ENCODE results near the gene CAMSAP1.

The CAMSAP1 gene

DNA sequence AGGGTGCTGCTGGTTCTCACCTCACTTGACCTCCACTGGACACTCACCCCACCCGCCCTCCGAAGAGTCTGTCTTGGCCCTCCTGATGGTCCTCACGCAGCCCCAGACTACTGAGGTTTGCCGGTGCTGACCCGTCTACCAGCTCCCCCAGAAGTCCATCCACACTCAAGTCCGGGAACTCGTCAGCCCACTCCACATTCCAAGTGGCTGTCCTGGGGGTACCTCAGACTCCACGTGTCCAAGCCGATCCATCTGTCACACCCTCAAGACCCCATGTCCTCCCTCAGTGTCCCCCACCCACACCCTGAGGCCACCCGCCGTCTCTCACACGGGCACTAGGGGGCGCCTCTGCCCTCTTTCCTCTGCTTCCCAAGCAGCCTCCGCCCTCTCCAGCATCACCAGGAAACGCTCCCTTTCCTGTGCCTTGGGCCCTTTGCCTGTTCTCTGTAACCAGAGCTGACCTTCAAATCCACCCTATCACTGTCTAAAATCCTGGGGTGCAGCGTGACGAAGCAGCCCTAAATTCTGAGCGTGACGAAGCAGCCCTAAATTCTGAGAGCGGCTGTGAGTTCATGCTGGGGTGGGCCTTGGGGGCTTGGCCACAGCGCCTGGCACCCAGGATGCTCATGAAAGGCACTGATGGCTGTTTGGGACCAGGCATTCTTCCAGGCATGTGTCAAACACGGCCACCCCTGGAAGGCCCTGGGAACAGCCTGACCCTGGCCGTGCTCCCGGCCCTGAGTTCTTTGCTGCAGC, 109.7 kb downstream of the CAMSAP1 start (continued):
- TF ChIP-seq ZNF501 (tag by site-specific recombination; IDR thresholded peaks at IDR 0.05) (no peak), ZNF548 (tag by site-specific recombination; IDR thresholded peaks at IDR 0.05) (no peak), ZNF473 (tag by site-specific recombination; IDR thresholded peaks at IDR 0.05) (no peak), ZFP3 (tag by site-specific recombination; IDR thresholded peaks at IDR 0.05; ENCODE audit: low read depth) (no peak), ZNF274 (IDR thresholded peaks at IDR 0.05; ENCODE audit: low read length) (no peak), ZNF274 (tag by site-specific recombination; IDR thresholded peaks at IDR 0.05; ENCODE audit: borderline replicate concordance) (no peak), GLIS1 (tag by site-specific recombination; IDR thresholded peaks at IDR 0.05) (peak; percentile 16; the same call in 1 of the 2 replicates), ZNF654 (tag by site-specific recombination; IDR thresholded peaks at IDR 0.05; ENCODE audit: low read depth) (peak; percentile 76), KLF1 (tag by site-specific recombination; IDR thresholded peaks at IDR 0.05) (peak; percentile 60; the same call in 1 of the 2 replicates)

DNA sequence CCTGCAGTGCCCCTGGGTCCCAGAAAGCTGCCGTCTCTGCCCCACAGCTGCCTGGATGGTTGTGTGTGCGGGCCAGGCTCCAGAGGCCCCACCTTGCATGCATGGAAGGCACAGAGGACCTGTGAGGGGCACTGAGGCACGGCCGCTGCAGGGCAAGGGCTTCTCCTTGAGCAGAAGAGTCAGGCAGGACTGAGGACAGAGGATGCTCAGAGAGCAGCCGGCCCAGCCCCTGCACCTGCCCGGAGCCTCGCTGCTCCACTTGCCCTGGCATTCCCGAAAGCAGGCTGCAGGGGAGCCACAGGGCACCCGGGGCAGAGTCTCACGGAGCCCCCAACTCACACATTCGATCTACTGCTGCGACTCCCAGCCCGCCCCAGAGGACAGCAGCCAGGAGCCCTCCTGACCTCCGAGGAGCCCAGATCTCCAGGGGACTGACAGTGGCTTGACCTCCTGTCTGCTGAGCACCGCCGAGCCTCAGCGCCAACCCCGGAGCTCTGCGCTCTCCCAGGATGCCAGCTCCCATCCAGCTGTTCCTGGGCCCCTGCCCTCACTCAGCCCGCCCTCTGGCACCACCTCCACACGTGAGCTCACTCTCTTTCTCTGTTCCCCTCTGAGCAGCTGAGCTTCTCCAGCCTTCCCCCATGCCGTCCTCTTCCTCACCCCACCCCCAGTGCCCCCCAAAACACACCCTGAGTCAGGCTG, 110.4 kb downstream of the CAMSAP1 start:
- H3K9me3 ChIP-seq (ENCODE audit: control insufficient read depth, insufficient read depth, low read depth, low read length), result no peaks in the 10 kb centered on the region
- H3K27ac ChIP-seq (ENCODE audit: extremely low read depth, low read depth, low read length), result no peak overlapping the region
- H3K4me1 ChIP-seq (ENCODE audit: control insufficient read depth, insufficient read depth, low read length), result no peaks in the 10 kb centered on the region
- H3K4me3 ChIP-seq (ENCODE audit: low read depth, low read length), result no peak overlapping the region
- no peaks in the 10 kb centered on the region for H3K36me3 ChIP-seq (ENCODE audit: control insufficient read depth in 2 of 2, insufficient read depth in 1 of 2, low read length in 2 of 2)
- TF ChIP-seq ZNF791 (tag by site-specific recombination; IDR thresholded peaks at IDR 0.05) (no peak), BCL11A (tag by site-specific recombination; IDR thresholded peaks at IDR 0.05; ENCODE audit: low read depth) (no peak), ZNF121 (tag by site-specific recombination; IDR thresholded peaks at IDR 0.05) (no peak), ZNF311 (tag by site-specific recombination; IDR thresholded peaks at IDR 0.05; ENCODE audit: borderline replicate concordance) (no peak), ZNF426 (tag by site-specific recombination; IDR thresholded peaks at IDR 0.05) (no peak), ZNF48 (tag by site-specific recombination; IDR thresholded peaks at IDR 0.05) (no peak), ZNF548 (tag by site-specific recombination; IDR thresholded peaks at IDR 0.05) (no peak), ZNF654 (tag by site-specific recombination; IDR thresholded peaks at IDR 0.05; ENCODE audit: low read depth) (no peak), ZNF544 (tag by site-specific recombination; IDR thresholded peaks at IDR 0.05) (no peak), ZNF174 (tag by site-specific recombination; IDR thresholded peaks at IDR 0.05) (no peak)
- TF ChIP-seq, protein P1, sequence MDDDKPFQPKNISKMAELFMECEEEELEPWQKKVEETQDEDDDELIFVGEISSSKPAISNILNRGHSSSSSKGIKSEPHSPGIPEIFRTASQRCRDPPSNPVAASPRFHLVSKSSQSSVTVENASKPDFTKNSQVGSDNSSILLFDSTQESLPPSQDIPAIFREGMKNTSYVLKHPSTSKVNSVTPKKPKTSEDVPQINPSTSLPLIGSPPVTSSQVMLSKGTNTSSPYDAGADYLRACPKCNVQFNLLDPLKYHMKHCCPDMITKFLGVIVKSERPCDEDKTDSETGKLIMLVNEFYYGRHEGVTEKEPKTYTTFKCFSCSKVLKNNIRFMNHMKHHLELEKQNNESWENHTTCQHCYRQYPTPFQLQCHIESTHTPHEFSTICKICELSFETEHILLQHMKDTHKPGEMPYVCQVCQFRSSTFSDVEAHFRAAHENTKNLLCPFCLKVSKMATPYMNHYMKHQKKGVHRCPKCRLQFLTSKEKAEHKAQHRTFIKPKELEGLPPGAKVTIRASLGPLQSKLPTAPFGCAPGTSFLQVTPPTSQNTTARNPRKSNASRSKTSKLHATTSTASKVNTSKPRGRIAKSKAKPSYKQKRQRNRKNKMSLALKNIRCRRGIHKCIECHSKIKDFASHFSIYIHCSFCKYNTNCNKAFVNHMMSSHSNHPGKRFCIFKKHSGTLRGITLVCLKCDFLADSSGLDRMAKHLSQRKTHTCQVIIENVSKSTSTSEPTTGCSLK (tag by site-specific recombination; IDR thresholded peaks at IDR 0.05), result no peak
- POLR2A ChIA-PET, result interaction anchor here (1.1 kb wide), 1 partner anchor 342 kb away, joined by 3 read pairs; no protein-coding TSS in a partner anchor
- CTCF ChIA-PET, result interaction anchor here (0.6 to 5.2 kb wide), 28 partner anchors 9 to 1591 kb away, joined by 3 to 23 read pairs (median 3); no protein-coding TSS in a partner anchor

DNA sequence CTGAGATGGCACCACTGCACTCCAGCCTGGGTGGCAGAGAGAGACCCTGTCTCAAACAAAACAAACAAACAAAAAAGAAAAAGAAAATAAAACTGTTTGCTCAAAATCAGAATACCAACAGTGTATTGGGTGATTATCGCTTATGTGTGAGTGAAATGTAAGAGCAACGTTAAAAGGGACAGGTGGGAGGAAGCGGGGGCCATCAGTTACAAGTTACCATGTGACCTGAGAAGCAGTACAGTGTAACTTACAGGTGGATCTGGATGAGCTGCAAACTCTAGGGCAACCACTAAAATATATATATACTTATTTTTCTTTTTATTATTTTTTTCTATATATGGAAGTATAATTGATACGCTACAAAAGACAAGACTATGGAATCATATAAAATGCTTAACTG, 112.0 kb downstream of the CAMSAP1 start:
- H3K36me3 ChIP-seq (ENCODE audit: control insufficient read depth in 2 of 2, insufficient read depth in 1 of 2, low read length in 2 of 2), result no peaks in the 10 kb centered on the region
- POLR2A ChIA-PET, result no interaction called here
- H3K27ac ChIP-seq (ENCODE audit: extremely low read depth, low read depth, low read length), result no peak overlapping the region
- TF ChIP-seq IKZF3 (tag by site-specific recombination; IDR thresholded peaks at IDR 0.05), result no peak
- TF ChIP-seq ZNF24 (tag by site-specific recombination; IDR thresholded peaks at IDR 0.05), result no peak
- TF ChIP-seq ZNF19 (tag by site-specific recombination; IDR thresholded peaks at IDR 0.05; ENCODE audit: low read depth), result no peak
- TF ChIP-seq, protein P2, sequence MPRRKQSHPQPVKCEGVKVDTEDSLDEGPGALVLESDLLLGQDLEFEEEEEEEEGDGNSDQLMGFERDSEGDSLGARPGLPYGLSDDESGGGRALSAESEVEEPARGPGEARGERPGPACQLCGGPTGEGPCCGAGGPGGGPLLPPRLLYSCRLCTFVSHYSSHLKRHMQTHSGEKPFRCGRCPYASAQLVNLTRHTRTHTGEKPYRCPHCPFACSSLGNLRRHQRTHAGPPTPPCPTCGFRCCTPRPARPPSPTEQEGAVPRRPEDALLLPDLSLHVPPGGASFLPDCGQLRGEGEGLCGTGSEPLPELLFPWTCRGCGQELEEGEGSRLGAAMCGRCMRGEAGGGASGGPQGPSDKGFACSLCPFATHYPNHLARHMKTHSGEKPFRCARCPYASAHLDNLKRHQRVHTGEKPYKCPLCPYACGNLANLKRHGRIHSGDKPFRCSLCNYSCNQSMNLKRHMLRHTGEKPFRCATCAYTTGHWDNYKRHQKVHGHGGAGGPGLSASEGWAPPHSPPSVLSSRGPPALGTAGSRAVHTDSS (tag by site-specific recombination; IDR thresholded peaks at IDR 0.05), result no peak
- TF ChIP-seq, protein P3, sequence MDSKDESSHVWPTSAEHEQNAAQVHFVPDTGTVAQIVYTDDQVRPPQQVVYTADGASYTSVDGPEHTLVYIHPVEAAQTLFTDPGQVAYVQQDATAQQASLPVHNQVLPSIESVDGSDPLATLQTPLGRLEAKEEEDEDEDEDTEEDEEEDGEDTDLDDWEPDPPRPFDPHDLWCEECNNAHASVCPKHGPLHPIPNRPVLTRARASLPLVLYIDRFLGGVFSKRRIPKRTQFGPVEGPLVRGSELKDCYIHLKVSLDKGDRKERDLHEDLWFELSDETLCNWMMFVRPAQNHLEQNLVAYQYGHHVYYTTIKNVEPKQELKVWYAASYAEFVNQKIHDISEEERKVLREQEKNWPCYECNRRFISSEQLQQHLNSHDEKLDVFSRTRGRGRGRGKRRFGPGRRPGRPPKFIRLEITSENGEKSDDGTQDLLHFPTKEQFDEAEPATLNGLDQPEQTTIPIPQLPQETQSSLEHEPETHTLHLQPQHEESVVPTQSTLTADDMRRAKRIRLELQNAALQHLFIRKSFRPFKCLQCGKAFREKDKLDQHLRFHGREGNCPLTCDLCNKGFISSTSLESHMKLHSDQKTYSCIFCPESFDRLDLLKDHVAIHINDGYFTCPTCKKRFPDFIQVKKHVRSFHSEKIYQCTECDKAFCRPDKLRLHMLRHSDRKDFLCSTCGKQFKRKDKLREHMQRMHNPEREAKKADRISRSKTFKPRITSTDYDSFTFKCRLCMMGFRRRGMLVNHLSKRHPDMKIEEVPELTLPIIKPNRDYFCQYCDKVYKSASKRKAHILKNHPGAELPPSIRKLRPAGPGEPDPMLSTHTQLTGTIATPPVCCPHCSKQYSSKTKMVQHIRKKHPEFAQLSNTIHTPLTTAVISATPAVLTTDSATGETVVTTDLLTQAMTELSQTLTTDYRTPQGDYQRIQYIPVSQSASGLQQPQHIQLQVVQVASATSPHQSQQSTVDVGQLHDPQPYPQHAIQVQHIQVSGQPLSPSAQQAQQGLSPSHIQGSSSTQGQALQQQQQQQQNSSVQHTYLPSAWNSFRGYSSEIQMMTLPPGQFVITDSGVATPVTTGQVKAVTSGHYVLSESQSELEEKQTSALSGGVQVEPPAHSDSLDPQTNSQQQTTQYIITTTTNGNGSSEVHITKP (tag by site-specific recombination; IDR thresholded peaks at IDR 0.05), result no peak
- no peak for TF ChIP-seq ZNF549 (tag by site-specific recombination; IDR thresholded peaks at IDR 0.05)
- no peaks in the 10 kb centered on the region for H3K4me1 ChIP-seq (ENCODE audit: control insufficient read depth, insufficient read depth, low read length)
- H3K4me3 ChIP-seq (ENCODE audit: low read depth, low read length), result no peak overlapping the region
- CTCF ChIA-PET, result interaction anchor here (0.6 to 5.2 kb wide), 8 partner anchors 13 to 230 kb away, joined by 3 to 23 read pairs (median 4); no protein-coding TSS in a partner anchor
- no peaks in the 10 kb centered on the region for H3K9me3 ChIP-seq (ENCODE audit: control insufficient read depth, insufficient read depth, low read depth, low read length)
